Measurements from ENCODE around the gene SSTR3. TPM values are rescaled to one million over a fixed set of nuclear protein-coding genes. Genes with fewer than 3 reads are reported as not detected.

Gene SSTR3
- total RNA-seq, 2 donors from 2014 or later = 0.11 to 0.20 TPM

GRCh38 chr22:37204045-37204655 is 8.1 kb downstream of the SSTR3 start:
- Mint-ChIP-seq H3K27me3 (ENCODE audit: insufficient read depth) (peaks cover 1% of the 10 kb centered on the region), H3K27ac (no peak overlapping the region), H3K36me3 (ENCODE audit: low read depth) (no peaks in the 10 kb centered on the region), H3K9me3 (no peaks in the 10 kb centered on the region), H3K4me3 (no peak overlapping the region), H3K4me1 (peaks cover 12% of the 10 kb centered on the region)
- no peaks in the 10 kb centered on the region for H3K36me3 ChIP-seq (ENCODE audit: control insufficient read depth, insufficient read depth, low read length)
- no peak overlapping the region for H3K4me3 ChIP-seq (ENCODE audit: low read length)
- H3K27me3 ChIP-seq (ENCODE audit: control insufficient read depth, insufficient read depth, low read length, poor library complexity, severe bottlenecking) = no peaks in the 10 kb centered on the region
- no peak for DNase-seq
- H3K4me1 ChIP-seq (ENCODE audit: control insufficient read depth, insufficient read depth, low read length) = peaks cover 8% of the 10 kb centered on the region
- TF ChIP-seq CTCF (conservative IDR thresholded peaks at IDR 0.05) = no peak
- no peak overlapping the region for H3K9ac ChIP-seq (ENCODE audit: extremely low read depth, low read length, poor library complexity, severe bottlenecking)
- no peaks in the 10 kb centered on the region for H3K9me3 ChIP-seq (ENCODE audit: control insufficient read depth, low read length)
- WGBS, 2 experiments (ENCODE audit: insufficient coverage in 1 of 2, insufficient read length in 1 of 2) = 88% methylated on average over 5 of the region's 5 CpGs; no CpG with 5 or more reads in 1 of the 2 experiments
- H3K27ac ChIP-seq (ENCODE audit: low read depth, low read length) = no peak overlapping the region

GRCh38 chr22:37203354-37204044 is 8.8 kb downstream of the SSTR3 start:
- H3K9me3 Mint-ChIP-seq = no peaks in the 10 kb centered on the region
- DNase-seq = no peak
- H3K27ac Mint-ChIP-seq = no peak overlapping the region
- Histone ChIP-seq H3K9ac (ENCODE audit: extremely low read depth, low read length, poor library complexity, severe bottlenecking) (no peak overlapping the region), H3K4me1 (ENCODE audit: control insufficient read depth, insufficient read depth, low read length) (peaks cover 8% of the 10 kb centered on the region), H3K9me3 (ENCODE audit: control insufficient read depth, low read length) (no peaks in the 10 kb centered on the region), H3K27ac (ENCODE audit: low read depth, low read length) (no peak overlapping the region), H3K27me3 (ENCODE audit: control insufficient read depth, insufficient read depth, low read length, poor library complexity, severe bottlenecking) (no peaks in the 10 kb centered on the region), H3K36me3 (ENCODE audit: control insufficient read depth, insufficient read depth, low read length) (no peaks in the 10 kb centered on the region), H3K4me3 (ENCODE audit: low read length) (no peak overlapping the region)
- 87 to 92% methylated on average over 5 to 16 of the region's 16 CpGs for WGBS, 2 experiments (ENCODE audit: insufficient coverage in 1 of 2, insufficient read length in 1 of 2)
- peaks cover 1% of the 10 kb centered on the region for H3K27me3 Mint-ChIP-seq (ENCODE audit: insufficient read depth)
- no peaks in the 10 kb centered on the region for H3K36me3 Mint-ChIP-seq (ENCODE audit: low read depth)
- no peak for TF ChIP-seq CTCF (conservative IDR thresholded peaks at IDR 0.05)
- H3K4me3 Mint-ChIP-seq = no peak overlapping the region
- peaks cover 12% of the 10 kb centered on the region for H3K4me1 Mint-ChIP-seq

GRCh38 chr22:37202716-37203115 is 9.6 kb downstream of the SSTR3 start:
- no peak for TF ChIP-seq CTCF (conservative IDR thresholded peaks at IDR 0.05)
- H3K4me1 Mint-ChIP-seq = peaks cover 16% of the 10 kb centered on the region
- H3K9me3 ChIP-seq (ENCODE audit: control insufficient read depth, low read length) = no peaks in the 10 kb centered on the region
- peaks cover 8% of the 10 kb centered on the region for H3K4me1 ChIP-seq (ENCODE audit: control insufficient read depth, insufficient read depth, low read length)
- no peak overlapping the region for H3K27ac Mint-ChIP-seq
- H3K9me3 Mint-ChIP-seq = no peaks in the 10 kb centered on the region
- H3K27me3 ChIP-seq (ENCODE audit: control insufficient read depth, insufficient read depth, low read length, poor library complexity, severe bottlenecking) = no peaks in the 10 kb centered on the region
- no peak overlapping the region for H3K27ac ChIP-seq (ENCODE audit: low read depth, low read length)
- no peaks in the 10 kb centered on the region for H3K36me3 Mint-ChIP-seq (ENCODE audit: low read depth)
- no peak overlapping the region for H3K4me3 ChIP-seq (ENCODE audit: low read length)
- H3K36me3 ChIP-seq (ENCODE audit: control insufficient read depth, insufficient read depth, low read length) = no peaks in the 10 kb centered on the region
- no peak overlapping the region for H3K9ac ChIP-seq (ENCODE audit: extremely low read depth, low read length, poor library complexity, severe bottlenecking)
- WGBS, 2 experiments (ENCODE audit: insufficient coverage in 1 of 2, insufficient read length in 1 of 2) = 94 to 95% methylated on average over 6 to 10 of the region's 10 CpGs
- no peak for DNase-seq
- peaks cover 1% of the 10 kb centered on the region for H3K27me3 Mint-ChIP-seq (ENCODE audit: insufficient read depth)
- H3K4me3 Mint-ChIP-seq = no peak overlapping the region

Measured in endodermal cell (in vitro differentiated cells).